Right cardiac atrium (tissue), 5 donors: ENCODE results near the gene MAD1L1. TPM values are rescaled to one million over a fixed set of nuclear protein-coding genes. Genes with fewer than 3 reads are reported as not detected.
A peak's percentile ranks its signal among the peaks of the same experiment; 100 is the strongest.

ENCODE experiments used
- ATAC-seq, 2 donors: fragments of 200-7000 bp; cut with Tn5 transposase; one replicate each; pipeline versions ENCODE4 v1.8.0 to v1.9.1; 2020; ENCODE audit warnings: moderate library complexity in 2 of 2, mild to moderate bottlenecking in 1 of 2
- DNase-seq, 3 donors: peaks; one replicate each; pipeline ENCODE4 v3.0.0-alpha.2; 2020
- H3K27ac ChIP-seq: one replicate; pipeline ENCODE4 v1.5.1; 2013; ENCODE audit warnings: mild to moderate bottlenecking, low read length, control low read depth, moderate library complexity
- H3K27me3 ChIP-seq: one replicate; pipeline ENCODE4 v1.6.1; 2013; ENCODE audit not compliant: control insufficient read depth, insufficient read depth
- H3K4me1 ChIP-seq: one replicate; pipeline ENCODE4 v1.6.1; 2013; ENCODE audit warnings: low read length; ENCODE audit not compliant: control insufficient read depth, insufficient read depth
- H3K4me3 ChIP-seq: one replicate; pipeline ENCODE4 v1.5.1; 2013; ENCODE audit warnings: low read length, control low read depth
- H3K9me3 ChIP-seq: one replicate; pipeline ENCODE4 v1.6.1; 2013; ENCODE audit warnings: low read length; ENCODE audit not compliant: control insufficient read depth
- WGBS: extraction: QIAGEN DNeasy Blood & Tissue Kit; methylation state at CpG from one replicate; pipeline ENCODE4 v1.1.7; 2013; 5-methylcytosine and 5-hydroxymethylcytosine counted together
- intact Hi-C, 4 donors: fragments of 100-400 bp; cut with DNase I; formaldehyde crosslinking; loops; one replicate each; pipeline versions ENCODE4 v1.11.0 to v1.14.0; 2022 to 2023
- polyA plus RNA-seq: library from polyadenylated mRNA; stranded (reverse); fragments of 200-250 nt; gene quantifications from one replicate; pipeline ENCODE4 v1.2.3, GENCODE V29; 2013
- total RNA-seq, 4 donors: library from RNA; stranded (reverse); fragmentation: NEBNext Ultra II Directional; extraction: Animal tissue kit (Norgen Biotek cat#: 25700); gene quantifications; one replicate each; pipeline ENCODE4 v1.2.1, GENCODE V29; 2021
- donor health status: healthy with polysubstance abuse.
- donor health status: DM: no; HTN: yes; CAD: no.
- donor health status: DM: no; HTN: no; CAD: no.
- donor health status: DM: no; HTN: yes; CAD: no; lungs with severe emphysema.
- donor health status: DM: yes; HTN: yes; CAD: no.

The MAD1L1 gene
- total and polyA plus RNA-seq, 5 donors: 15.3 to 41.0 (median 33.7) TPM

- no peak overlapping the region for H3K4me3 ChIP-seq
- ATAC-seq (no peak), DNase-seq (peak; percentile 75 to 88 (median 85))
- 44% methylated on average over 8 of the region's 8 CpGs for WGBS
- H3K9me3 ChIP-seq: no peaks in the 10 kb centered on the region
- no peaks in the 10 kb centered on the region for H3K4me1 ChIP-seq
- no peaks in the 10 kb centered on the region for H3K27me3 ChIP-seq
- intact Hi-C loops: no loop called here
- H3K27ac ChIP-seq: no peak overlapping the region
These were observed 219.8 kb downstream of the MAD1L1 start for GRCh38 chr7:2012981-2013380.

- H3K27ac ChIP-seq: no peak overlapping the region
- H3K4me3 ChIP-seq: no peak overlapping the region
- 93% methylated on average over 28 of the region's 28 CpGs for WGBS
- DNase-seq: peak; percentile 5 to 56 (median 32)
- H3K9me3 ChIP-seq: no peaks in the 10 kb centered on the region
- H3K4me1 ChIP-seq: no peaks in the 10 kb centered on the region
- ATAC-seq: no peak
- intact Hi-C loops: no loop called here
- no peaks in the 10 kb centered on the region for H3K27me3 ChIP-seq
These were observed 220.5 kb downstream of the MAD1L1 start for GRCh38 chr7:2012044-2012900.

DNA sequence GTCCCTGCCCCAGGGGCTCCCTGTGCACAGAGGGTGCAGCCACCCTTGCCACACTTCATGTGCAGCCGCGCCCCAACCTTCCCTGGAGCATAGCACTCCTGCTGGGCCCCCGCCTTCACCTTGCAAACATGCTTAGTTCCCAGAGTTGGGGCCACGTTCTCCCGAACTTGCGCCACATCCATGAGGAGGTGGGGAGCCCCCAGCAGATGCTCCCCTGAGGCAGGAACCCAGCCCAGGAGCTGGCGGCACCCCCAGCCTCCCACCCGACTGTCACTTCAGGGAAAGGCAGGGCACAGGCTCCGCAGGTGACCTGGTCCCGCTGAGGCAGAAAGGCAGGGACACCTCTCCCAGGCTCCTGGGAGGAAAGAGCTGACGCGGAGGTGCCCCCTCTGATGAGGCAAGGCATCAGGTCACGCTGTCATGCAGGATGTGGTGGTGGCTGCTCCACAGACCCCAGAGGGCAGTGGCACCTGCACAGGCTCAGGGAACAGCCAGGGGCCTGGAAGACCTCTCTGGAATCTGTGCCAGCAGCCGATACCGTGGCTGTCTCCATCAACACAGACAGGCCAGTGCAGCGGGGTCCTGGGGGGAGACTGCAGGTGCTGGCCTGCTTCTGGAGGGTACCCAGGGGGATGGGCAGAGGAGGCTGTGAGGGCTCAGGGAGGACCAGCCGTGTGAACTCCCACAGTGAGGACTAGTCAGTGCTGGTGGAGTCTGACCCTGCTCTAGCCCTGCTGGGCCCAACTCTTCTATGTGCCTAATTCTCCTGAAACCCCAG lies 221.3 kb downstream of the MAD1L1 start:
- ATAC-seq (no peak), DNase-seq (peak; percentile 7 to 55 (median 52))
- 94% methylated on average over 17 of the region's 17 CpGs for WGBS
- no peaks in the 10 kb centered on the region for H3K27me3 ChIP-seq
- intact Hi-C loops: no loop called here
- H3K4me3 ChIP-seq: no peak overlapping the region
- no peak overlapping the region for H3K27ac ChIP-seq
- H3K9me3 ChIP-seq: no peaks in the 10 kb centered on the region
- no peaks in the 10 kb centered on the region for H3K4me1 ChIP-seq

DNA sequence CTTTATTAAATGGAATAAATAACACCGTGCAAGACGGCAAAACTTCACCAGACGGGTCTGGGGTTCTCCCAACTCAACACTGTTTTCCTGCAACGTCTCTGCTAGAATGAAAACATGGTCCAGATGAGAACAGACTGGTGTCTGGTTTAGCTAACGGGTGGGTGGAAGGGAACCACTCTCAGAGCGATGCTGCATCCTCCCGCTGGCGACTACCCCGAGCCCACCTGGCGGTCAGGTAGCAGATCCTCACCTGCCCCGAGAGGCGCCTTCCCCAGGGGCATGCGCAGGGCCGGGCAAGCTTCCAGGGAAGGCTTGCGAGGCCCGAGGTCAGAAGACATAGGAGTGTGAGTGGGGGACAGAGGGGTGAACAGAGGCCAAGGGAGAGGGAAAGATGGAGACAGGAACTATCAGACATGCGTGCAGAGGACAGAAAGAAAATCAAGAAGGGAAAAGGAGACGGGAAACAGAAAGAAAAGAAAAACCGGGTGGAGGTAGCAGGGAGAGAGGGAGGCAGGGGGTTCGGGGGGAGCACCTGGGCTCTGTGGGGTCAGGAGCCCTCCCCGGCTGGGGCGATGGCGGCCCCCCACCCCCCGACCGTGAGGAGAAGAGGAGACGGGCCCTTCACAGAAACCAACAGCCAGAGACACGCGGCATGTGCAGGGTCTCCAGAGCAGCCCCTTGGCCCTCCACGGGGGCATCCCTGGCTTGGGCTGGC lies 222.0 kb downstream of the MAD1L1 start:
- no peak for ATAC-seq
- Histone ChIP-seq H3K4me3 (no peak overlapping the region), H3K4me1 (no peaks in the 10 kb centered on the region), H3K27ac (peak overlapping the region; percentile 81), H3K9me3 (no peaks in the 10 kb centered on the region), H3K27me3 (no peaks in the 10 kb centered on the region)
- peak; percentile 8 to 59 (median 36) for DNase-seq
- 81% methylated on average over 29 of the region's 29 CpGs for WGBS
- intact Hi-C loops: no loop called here

GRCh38 chr7:2010101-2010500 lies 222.6 kb downstream of the MAD1L1 start:
- H3K27me3 ChIP-seq: no peaks in the 10 kb centered on the region
- no peaks in the 10 kb centered on the region for H3K9me3 ChIP-seq
- H3K4me1 ChIP-seq: no peaks in the 10 kb centered on the region
- H3K27ac ChIP-seq: peak overlapping the region; percentile 81
- no peak overlapping the region for H3K4me3 ChIP-seq
- ATAC-seq: peak in 1 of 2 donors; percentile 1
- DNase-seq: peak; percentile 6 to 65 (median 49)
- intact Hi-C loops: no loop called here
- 78% methylated on average over 17 of the region's 17 CpGs for WGBS

DNA sequence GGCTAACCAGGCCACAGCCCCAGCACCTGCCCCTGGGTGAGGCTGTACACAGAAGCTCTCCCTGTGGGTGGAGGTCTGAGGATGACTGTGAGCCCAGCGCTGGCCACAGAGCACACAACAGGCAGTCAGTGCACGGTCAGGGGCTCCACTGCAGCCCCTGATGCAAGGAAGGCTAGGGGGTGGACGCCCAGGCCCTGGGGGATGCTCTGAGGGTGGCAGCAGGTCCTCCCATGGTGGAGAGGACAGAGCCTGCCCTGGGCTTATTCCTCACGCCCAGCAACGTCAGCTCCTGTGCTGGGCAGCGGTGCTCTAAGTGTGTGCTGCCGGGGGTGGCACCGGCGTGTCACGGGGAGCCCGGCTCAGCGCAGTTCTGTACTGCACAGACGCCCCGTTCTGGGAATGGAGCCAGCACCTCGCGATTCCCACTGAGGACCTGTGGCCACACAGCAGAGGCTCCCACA lies 223.2 kb downstream of the MAD1L1 start:
- Histone ChIP-seq H3K27me3 (no peaks in the 10 kb centered on the region), H3K4me3 (no peak overlapping the region), H3K27ac (peak overlapping the region; percentile 42), H3K9me3 (no peaks in the 10 kb centered on the region), H3K4me1 (no peaks in the 10 kb centered on the region)
- WGBS: 70% methylated on average over 16 of the region's 16 CpGs
- ATAC-seq (peak; percentile 75 to 83), DNase-seq (peak; percentile 70 to 89 (median 86))
- intact Hi-C loops: no loop called here

GRCh38 chr7:2008936-2009540 lies 223.7 kb downstream of the MAD1L1 start:
- Histone ChIP-seq H3K27me3 (no peaks in the 10 kb centered on the region), H3K4me1 (no peaks in the 10 kb centered on the region), H3K27ac (peak overlapping the region; percentile 82), H3K9me3 (no peaks in the 10 kb centered on the region), H3K4me3 (no peak overlapping the region)
- ATAC-seq (peak; percentile 79 to 81), DNase-seq (peak; percentile 69 to 87 (median 86))
- WGBS: 74% methylated on average over 25 of the region's 25 CpGs
- intact Hi-C loops: no loop called here

- H3K4me3 ChIP-seq: no peak overlapping the region
- peak overlapping the region; percentile 82 for H3K27ac ChIP-seq
- ATAC-seq (no peak), DNase-seq (peak; percentile 12 to 58 (median 52))
- H3K9me3 ChIP-seq: no peaks in the 10 kb centered on the region
- H3K4me1 ChIP-seq: no peaks in the 10 kb centered on the region
- 78% methylated on average over 28 of the region's 28 CpGs for WGBS
- intact Hi-C loops: no loop called here
- no peaks in the 10 kb centered on the region for H3K27me3 ChIP-seq
These were observed 224.4 kb downstream of the MAD1L1 start for GRCh38 chr7:2008101-2008935.

DNA sequence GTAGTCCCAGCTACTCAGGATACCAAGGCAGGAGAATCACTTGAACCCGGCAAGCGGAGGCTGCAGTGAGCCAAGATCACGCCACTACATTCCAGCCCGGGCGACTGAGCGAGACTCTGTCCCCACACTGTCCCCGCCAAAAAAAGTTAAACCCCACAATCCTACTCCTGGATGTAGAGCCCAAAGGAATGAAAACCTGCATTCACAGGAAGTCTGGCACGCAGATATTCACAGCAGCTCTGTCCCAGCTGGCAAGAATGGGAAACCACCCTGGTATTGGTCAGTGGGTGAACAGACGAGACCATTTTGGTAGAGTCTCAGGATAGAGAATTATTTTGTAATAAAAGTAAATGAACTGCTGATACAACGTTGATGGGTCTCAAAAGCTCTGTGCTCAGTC lies 225.2 kb downstream of the MAD1L1 start:
- 79% methylated on average over 10 of the region's 10 CpGs for WGBS
- H3K9me3 ChIP-seq: no peaks in the 10 kb centered on the region
- peak overlapping the region; percentile 32 for H3K27ac ChIP-seq
- H3K27me3 ChIP-seq: no peaks in the 10 kb centered on the region
- H3K4me1 ChIP-seq: no peaks in the 10 kb centered on the region
- no peak for ATAC-seq
- intact Hi-C loops: no loop called here
- peak in 1 of 3 donors; percentile 22 for DNase-seq
- H3K4me3 ChIP-seq: no peak overlapping the region

- no peaks in the 10 kb centered on the region for H3K4me1 ChIP-seq
These were observed 225.8 kb downstream of the MAD1L1 start for GRCh38 chr7:2006921-2007381.

More at GRCh38 chr7:2006921-2007381, 225.8 kb downstream of the MAD1L1 start:
- Histone ChIP-seq H3K27me3 (no peaks in the 10 kb centered on the region), H3K9me3 (no peaks in the 10 kb centered on the region), H3K27ac (peak overlapping the region; percentile 16), H3K4me3 (no peak overlapping the region)
- DNase-seq (peak in 2 of 3 donors; percentile 61 to 69), ATAC-seq (no peak)
- WGBS: 66% methylated on average over 22 of the region's 22 CpGs
- intact Hi-C loops: no loop called here
